Kidney capillary endothelial cell (primary cell): ENCODE measurements around the gene NCBP1.

Source experiments
- DNase-seq: peaks from one replicate; pipeline ENCODE4 v3.0.0-alpha.2; 2018; ENCODE audit warnings: low spot score

NCBP1 gene

DNA sequence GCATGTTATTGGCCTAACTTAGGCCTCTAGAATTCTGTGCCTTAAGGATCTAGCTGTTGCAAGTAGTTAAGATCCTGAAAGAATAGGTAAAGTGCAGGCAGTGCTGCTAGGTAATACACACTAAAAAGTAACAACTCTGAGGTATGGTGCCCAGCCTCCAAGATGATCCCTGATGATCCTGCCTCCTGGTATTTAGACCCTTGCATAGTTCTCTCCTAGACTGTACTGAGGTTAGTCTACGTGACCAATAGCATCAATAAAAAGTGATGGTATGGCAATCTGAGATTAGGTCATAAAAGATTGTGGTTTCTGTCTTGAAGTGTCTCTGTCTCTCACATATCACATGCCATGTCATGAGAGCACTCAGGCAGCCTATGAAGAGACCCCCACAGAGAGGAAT lies 9.7 kb upstream of the NCBP1 start:
- DNase-seq = no peak

DNA sequence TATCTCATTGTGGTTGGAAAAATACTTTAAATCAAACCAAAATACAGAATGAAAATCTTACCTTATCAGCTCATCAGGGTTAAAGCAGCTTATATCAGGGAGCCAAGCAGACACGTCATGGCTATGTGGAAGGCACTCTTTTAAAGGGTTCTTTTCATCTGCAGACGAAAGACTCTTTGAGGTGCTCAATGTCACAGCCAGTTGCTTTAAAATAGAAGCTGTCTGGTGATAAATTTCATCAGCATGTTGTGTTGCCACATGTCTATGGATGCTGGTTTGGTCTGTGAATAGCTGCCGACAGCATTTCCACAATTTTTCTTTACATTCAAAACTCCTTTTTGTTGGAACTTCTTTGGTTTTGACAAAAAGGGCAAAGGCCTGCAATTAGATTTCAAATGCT lies 8.0 kb upstream of the NCBP1 start:
- no peak for DNase-seq

DNA sequence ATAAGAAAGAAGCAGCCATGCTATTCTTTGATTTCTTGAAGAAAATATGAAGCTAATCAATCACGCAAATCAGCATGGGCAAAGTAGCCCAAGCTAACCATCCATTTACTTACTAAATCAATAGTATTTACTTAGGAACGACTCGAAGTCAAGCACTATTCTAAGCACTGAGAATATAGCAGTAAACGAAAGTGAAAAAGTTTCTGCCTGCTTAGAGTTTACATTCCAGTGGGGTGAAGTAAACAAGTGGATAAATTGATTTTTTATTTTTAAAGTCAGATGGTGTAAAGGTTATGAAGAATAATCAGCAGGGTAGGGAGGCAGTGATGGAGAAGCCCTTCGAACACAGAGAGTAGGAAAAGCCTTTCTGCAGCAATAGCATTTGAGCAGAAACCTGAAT lies 6.0 kb upstream of the NCBP1 start:
- no peak for DNase-seq

DNA sequence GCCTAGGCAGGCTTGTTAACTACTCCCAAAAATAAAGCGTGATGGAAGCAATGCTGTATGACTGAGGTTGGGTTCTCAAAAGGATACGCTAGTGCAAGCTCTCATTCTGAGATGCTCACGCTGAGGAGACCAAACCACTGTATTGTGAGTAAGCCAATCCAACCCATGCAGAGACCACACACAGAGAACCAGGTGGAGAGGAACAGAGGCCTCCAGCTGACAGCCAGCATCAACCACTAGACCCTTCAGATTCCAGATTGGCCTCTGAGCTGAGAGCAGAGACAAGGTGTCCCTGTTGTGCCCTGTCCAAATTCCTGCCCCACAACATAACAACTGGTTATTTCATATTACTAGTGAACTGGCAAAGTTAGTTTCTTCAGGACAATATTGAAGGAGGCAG lies 5.0 kb upstream of the NCBP1 start:
- DNase-seq = no peak

DNA sequence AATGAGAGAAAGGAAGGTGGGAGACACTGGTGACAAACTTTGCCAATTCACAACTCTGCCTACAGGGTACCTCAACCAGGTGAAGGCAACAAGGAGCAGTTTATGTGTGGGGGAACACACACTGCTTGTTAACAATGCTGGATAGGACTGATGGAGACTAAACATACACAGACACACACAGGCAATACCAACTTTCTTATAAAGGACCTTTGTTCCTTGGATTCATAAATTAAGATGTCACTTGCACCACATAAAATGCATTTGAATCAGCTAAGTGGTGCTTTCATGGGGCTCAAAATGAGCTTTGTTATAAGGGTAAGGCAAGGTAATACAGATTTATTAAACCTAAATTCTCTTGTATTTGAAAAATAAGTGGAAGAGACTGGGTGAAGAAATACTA lies 4.5 kb upstream of the NCBP1 start:
- no peak for DNase-seq

DNA sequence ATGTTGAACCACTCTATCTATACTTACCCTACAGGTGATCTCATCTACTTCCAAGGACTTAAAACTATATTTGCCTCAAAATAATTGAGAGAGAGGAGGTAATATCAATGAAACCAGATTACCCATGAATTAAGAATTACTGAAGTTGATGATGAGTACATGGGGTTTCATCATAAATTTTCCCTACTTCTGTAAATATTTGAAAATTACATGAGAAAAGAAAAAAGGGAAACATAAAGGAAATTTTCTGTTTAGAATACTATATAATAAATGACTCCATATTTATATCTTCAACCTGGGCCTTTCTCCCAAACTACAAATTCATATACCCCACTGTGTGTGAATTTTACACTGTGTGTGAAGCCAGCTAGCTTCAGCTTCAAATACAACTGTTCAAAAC lies 3.0 kb upstream of the NCBP1 start:
- no peak for DNase-seq

DNA sequence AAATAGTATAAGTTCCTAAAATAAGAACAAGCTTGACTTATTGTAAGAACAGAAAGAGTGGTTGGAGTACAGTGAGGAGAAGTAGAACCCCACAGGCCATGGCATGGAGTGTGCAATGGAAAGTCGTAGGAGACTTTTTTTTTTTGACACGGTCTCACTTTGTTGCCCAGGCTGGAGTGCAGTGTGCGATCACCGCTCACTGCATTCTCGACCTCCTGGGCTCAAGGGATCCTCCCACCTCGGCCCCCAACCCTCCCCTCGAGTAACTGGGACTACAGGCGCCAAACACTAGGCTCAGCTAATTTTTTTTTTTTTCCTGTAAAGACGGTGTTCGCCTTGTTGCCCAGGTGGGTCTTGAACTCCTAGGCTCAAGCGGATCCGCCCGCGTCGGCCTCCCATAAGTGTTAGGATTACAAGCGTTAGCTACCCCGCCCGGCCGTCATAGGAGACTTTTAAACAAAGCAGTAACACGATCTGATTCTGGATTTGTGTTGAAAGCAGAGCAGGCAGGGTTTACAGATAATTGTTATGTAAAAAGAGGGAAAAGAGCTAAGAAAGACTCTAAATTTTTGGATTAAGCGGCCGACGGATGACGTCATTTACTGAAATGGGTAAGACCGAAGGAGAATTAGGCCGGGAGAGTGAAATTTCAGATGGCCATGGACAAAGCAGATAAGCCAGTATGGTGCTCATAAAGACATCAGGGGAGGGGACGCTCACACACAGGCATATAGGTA lies 1.2 kb upstream of the NCBP1 start:
- no peak for DNase-seq

DNA sequence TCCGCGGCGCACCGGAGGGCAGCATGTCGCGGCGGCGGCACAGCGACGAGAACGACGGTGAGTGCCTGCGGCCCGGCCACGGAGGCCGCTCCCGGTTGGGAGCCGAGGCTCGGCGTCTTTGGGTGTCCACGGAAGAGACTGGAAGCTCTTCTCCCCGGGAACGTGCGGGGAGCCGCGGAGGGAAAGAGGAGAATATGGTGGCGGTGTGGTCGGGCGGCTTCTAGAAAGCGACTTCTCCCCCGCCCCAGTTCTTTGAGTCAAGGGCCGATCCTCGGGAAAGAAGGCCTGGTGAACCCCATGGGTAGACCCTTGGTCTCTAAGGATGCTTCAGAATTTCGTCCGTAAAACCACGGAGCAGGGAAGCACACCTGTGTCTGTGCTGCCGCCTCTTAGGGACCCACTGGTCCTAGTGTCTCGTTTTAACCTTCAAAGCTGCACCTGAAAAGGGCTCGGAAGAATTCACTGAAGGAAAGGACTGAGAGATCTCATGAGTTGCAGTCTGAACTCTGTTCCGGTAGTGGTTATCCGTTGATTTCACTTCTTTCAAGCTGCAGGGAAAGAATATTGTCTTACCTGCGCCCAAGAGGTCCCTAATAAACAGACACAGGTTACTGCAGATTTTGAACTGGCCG lies 354 bp downstream of the NCBP1 start:
- no peak for DNase-seq

DNA sequence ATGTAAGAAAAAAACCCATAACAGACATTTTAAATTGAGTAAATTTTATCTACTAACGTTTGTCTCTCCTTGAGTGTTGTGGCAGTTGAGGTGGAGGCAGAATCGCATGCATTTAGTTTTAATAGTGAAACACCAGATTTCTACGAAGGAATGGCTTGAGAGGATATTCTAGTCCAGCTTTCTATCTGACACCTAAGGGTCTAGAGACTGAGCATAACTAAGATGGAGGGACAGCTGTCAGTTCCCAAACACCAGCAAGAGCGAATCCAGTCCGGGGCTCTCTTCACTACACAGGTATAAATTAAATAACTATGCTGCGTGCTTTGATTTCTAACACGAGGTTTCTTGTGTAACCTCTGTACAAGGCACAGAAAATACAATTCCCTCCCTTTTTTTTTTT lies 1.4 kb downstream of the NCBP1 start:
- no peak for DNase-seq

DNA sequence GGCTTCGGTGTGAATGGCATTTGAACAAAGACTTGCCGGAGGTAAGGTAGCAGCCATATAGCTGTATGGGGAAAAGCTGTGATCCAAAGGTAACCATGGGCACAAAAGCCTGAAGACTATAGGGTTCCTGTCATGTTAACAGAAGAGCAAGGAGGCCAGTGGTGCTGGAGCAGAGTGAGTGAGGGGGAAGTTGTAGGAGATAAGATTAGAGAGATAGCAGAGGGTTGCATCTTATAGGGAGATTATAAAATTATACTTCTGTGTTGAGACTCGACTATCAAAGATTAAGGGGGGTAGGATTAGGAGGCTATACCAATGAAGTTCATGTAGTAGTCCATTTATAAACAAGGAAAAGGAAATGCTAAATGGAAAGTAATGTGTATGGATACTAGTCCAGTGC lies 3.3 kb downstream of the NCBP1 start:
- DNase-seq = no peak

DNA sequence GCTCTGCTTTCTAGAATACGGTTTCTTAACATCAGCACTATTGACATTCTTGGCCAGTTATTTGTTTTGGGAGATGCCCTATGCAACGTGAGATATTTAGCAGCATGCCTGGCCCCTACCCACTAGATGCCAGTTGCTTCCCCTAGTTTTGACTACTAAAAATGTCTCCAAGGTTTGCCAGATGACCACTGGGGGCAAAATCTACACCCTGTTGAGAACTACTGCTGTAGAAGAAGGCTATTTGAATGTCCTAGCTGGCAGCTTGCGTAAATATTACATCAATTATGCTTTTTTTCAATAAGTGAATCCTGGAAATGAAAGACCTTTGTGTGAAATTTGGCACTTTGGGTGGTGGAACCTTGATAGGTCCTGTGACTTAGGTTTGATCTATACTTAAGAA lies 5.0 kb downstream of the NCBP1 start:
- DNase-seq = no peak

DNA sequence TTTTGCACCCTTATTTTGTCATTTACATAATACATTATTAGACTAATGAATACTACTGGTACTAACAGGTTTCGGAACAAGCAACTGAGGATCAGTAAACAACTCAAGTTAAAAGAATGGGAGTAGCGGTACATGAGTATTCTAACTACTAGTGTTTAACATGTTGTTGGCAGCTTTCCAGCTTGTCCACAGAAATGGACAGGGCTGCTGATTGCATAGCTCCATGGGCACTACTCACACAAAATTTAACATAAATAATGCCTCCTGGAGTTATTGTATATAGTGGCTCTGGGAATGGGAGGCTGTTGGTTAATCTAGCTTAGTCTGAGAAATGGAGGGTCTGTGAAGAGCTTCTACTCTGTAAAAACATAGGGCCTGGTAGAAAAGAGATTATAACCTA lies 6.7 kb downstream of the NCBP1 start:
- DNase-seq = no peak

DNA sequence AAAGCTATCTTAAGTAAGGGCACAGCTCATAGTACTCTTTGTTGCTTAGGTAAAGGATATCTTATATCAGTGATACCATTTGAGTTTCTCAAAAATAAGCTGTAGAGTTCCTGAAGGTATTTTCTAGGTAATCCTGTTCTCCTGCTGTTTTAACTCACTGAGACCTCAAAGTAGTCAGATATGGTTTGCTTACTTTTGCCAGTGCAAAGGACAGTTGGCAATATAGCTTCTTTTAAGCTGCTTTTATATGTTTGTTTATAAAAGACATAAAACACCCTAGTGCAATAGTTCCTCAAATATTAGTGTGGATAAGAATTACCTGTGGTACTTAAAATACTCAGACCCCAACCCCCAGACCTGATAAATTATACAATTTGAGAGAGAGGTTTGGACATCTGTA lies 12.1 kb downstream of the NCBP1 start:
- no peak for DNase-seq

DNA sequence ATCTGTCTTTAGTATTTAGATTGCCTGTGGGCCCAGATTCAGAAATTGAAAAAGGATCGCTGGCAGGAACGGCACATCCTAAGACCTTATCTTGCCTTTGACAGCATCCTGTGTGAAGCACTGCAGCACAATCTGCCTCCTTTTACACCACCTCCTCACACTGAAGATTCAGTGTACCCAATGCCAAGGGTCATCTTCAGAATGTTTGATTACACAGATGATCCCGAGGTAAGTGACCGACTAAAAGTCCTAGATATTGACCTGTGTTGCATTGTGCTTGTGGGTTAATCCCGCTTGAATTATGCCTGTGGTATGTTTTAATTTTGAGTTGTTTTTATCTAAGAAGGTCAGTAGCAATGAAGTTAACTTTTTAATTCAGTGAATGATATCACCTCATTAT lies 14.4 kb downstream of the NCBP1 start:
- no peak for DNase-seq

DNA sequence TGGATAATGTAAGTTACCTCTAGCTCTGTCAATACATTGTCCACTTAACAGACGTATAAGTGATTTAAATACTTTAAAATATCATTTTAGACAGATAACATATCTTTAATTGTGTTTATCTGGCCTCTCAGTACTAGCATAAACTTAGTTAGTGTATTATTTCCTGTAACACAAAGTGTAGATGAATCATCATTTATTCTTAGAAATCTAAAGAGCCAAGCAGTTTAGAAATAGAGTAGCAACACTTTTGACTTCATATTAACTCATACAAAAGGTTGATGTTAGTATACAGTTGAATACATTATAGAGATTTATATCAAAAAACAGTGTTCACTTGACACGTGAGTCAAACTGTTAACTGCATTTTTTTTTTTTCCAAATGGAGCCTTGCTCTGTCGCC lies 18.0 kb downstream of the NCBP1 start:
- DNase-seq = no peak

DNA sequence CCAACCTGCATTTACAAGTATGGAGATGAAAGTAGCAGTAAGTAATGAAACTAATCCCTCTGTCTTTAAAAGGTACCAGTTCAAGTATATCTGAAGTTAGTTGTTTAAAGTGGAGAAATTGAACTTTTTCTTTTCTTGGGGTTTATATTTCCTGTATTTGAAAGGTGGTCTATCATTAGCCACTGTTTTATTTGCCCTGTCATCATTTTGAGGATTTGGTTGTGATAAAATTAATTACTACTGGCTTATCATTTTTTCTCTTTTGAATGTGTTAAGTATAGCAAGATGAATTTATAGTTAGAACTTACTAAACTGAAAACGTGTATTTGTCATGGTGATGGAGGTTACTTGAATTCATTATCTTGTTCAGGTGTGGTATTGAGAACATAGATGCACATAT lies 25.1 kb downstream of the NCBP1 start:
- DNase-seq = no peak

DNA sequence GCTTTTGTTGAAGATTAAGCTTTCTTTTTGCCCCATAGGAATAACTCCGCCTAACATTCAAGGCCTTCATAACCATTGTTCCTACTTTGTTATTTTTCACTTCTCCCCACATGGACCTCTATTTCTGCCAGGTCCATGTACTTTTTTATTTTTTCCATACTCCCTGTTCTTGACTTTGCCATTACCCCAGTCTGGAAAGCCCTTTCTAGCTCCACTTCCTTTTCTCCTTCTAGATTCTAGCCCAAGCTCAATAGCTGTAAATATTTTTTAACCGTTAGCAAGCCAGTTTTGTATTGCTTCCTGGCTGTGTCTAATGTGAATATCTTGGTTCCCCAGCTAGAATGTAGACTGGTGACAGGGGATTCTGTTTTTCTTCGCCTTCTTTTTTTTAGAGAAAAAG lies 26.1 kb downstream of the NCBP1 start:
- DNase-seq = no peak

DNA sequence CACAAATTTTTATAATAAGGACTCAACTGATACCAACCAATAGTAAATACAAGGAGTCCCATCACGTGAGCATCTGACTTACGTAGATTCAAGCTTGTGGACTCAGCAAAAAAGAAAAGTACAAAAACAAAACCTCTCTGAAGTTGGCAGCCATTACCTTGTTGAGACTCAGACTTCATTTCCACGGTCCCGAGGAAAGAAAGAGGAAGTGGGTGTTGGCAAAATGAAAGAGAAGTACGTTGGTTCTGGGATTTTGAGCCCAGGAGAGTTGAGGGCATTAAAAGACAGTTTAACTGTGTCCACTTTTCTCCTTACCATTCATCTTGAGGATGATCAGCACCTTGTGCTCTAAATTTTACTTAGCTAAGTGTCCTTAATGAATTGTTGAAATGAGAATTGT lies 26.7 kb downstream of the NCBP1 start:
- DNase-seq = no peak

DNA sequence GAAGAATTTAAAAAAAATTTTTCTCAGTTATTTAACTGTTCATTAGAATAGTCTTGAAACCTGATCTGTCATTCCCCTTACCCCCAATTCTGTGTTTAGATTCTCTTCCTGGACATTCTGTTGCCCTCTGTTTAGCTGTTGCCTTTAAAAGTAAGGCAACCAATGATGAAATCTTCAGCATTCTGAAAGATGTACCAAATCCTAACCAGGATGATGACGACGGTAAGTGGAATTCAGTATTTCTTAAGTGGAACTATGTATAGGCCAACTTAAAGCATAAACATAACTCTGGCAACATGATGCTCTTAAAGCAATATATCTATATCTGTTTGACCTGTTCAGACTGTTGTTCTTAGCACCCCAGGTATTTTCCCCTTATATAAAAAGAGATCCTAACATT lies 27.2 kb downstream of the NCBP1 start:
- no peak for DNase-seq

DNA sequence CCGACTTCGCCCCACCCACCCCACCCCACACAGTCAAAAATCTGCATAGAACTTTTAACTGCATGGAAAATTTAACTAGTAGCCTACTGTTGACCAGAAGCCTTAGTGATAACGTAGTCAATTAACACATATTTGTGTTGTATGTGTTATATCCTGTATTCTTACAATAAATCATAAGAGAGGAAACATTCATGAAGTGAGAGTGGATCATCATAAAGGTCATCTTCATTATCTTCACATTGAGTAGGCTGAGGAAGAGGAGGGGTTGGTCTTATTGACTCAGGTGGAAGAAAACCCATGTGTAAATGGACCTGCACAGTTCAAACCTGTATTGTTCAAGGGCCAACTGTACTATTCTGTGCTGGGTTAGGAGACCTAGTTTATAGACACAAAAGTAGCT lies 32.1 kb downstream of the NCBP1 start:
- no peak for DNase-seq

DNA sequence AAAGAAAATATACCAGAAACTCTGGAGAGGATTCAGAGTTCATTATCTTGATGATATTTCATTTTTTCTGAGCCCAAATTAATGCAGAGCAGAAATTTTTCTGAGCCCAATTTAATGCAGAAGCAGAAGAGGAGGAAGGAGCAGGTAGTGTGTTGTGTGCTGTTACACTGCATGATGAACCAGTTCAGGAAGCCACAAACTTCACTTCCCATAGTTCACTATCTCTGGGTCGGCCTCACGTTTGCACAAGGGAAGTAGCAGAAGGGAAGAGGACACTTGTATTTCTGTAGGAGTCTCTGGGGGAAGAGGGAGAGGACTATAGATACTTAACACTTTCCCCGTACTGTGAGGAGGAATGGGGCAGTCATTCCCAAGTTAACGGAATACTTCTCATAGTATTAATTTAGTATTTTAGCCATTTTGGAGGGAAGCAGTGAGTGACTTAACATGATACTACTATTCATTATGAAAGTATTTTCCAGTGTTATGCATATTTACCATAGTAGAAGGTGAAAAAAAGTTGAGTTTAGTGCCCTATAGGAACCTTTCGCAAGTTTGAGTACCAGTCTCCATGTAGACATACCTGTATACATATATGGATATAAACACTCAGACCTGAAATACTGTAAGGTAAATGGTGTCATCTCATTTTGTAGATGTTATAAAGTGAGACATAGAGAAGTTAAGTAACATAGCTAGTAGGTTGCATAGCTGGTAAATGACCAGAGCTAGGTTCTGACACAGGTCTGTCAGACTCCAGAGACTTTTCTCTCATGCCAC lies 33.5 kb downstream of the NCBP1 start:
- DNase-seq = no peak

DNA sequence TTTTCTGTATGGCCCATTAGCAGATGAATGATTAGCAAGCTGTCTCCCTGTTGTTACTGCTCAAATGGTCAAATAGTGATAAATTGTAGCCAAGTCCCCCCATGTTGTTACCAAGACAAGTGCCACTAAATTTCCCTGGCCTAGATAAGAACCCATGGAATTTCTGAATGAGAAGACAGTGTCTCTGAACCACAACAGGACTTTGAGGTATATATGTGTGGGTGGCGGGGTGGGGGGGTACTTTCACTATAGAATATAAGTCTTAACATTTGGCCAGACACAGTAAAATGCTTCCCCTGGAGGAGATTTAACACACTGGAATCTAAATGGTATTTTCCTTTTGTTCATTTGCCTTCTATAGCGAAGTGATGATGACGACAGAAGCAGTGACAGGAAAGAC lies 34.9 kb downstream of the NCBP1 start:
- DNase-seq = no peak

DNA sequence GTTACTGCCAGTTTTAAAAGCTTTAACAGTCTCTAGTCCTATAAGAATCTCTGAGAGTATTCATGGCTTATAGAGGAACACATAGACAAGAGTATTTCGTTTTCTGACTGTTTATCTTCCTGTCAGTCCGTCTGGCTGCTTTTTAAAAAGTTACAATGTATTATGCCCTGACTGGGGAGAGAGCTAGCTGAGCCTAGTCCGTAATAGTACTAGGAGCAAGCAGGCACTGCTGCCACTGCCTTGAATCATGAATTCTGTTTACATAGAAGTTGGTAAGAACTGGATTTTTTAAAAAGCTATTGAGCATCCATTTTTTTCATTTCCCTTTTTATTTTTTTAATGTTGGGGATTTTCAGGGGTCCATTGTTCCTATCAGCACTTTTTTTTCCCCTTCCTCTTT lies 37.0 kb downstream of the NCBP1 start:
- DNase-seq = no peak

DNA sequence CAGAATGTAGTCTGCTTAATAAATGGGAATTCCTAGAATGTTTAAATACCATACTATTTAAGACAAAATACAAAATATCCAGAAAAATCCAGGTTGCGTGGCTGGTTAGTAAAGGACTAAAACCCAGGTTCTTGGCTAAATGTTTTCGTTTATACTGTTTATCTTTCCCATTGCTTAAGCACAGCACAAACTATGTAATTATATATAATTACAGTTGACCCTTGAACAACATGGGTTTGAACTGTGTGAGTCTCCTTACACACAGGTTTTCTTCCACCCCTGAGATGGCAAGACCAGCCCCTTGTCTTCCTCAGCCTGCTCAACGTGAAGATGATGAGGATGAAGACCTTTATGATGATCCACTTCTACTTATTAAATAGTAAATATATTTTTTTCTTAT lies 38.8 kb downstream of the NCBP1 start:
- no peak for DNase-seq
